GM18499 (cell line): ENCODE results near the gene COL5A2.

Source experiments
- ATAC-seq: cut with Tn5 transposase; IDR thresholded peaks from one replicate; pipeline ENCODE4 v1.9.1; 2021; ENCODE audit warnings: moderate number of reproducible peaks; ENCODE audit not compliant: insufficient read depth, unreplicated experiment

COL5A2 gene

GRCh38 chr2:189013031-189013430, 166.5 kb downstream of the COL5A2 start:
- no peak for ATAC-seq

GRCh38 chr2:189012351-189012750, 167.2 kb downstream of the COL5A2 start:
- no peak for ATAC-seq

DNA sequence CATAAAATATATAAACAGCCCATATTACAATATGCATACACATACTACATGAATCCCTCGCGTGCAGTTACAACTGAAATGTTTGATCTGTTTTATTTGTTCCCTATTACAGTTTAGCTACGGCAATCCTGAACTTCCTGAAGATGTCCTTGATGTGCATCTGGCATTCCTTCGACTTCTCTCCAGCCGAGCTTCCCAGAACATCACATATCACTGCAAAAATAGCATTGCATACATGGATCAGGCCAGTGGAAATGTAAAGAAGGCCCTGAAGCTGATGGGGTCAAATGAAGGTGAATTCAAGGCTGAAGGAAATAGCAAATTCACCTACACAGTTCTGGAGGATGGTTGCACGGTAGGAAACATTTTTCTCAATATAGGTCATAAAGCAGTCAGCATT, 169.0 kb downstream of the COL5A2 start:
- ATAC-seq, result no peak

DNA sequence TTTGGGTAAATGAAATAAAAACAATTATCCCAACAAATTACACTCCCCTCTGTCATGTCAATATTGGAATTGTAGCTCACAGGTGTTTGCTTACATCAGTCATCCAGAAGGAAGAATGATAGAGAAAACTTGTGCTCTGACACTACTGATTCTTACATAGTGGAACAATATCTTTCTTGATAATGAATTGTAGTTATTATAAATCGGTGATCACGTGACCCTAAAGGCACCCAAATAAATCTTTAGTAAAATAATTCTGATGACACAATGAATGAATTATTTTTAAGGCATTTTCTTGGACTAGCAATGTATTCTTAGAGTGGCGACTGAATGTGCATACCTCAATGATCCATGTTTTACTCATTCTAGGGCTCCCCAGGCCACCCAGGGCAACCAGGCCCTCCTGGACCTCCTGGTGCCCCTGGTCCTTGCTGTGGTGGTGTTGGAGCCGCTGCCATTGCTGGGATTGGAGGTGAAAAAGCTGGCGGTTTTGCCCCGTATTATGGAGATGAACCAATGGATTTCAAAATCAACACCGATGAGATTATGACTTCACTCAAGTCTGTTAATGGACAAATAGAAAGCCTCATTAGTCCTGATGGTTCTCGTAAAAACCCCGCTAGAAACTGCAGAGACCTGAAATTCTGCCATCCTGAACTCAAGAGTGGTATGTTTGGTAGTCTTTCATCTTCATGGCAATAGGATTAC, 170.9 kb downstream of the COL5A2 start:
- no peak for ATAC-seq

- ATAC-seq, result no peak
Observed at GRCh38 chr2:189002079-189002478, 177.5 kb downstream of the COL5A2 start.

DNA sequence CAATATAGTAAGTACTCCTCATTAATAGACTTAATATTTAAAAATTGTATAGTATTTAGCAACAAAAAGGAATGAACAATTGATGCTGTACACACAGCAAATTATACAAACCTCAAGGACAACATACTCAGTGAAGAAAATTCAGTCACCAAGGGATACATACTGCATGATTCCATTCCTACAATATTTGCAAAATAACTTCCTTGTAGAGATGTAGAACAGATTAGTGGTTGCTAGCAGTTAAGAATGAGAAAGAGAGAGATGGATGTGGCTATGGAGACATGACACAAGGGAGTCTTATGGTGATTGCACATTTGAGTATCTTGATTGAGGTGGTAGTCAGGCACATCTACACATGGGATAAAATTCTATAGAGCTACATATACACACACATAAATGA, 179.3 kb downstream of the COL5A2 start:
- no peak for ATAC-seq

DNA sequence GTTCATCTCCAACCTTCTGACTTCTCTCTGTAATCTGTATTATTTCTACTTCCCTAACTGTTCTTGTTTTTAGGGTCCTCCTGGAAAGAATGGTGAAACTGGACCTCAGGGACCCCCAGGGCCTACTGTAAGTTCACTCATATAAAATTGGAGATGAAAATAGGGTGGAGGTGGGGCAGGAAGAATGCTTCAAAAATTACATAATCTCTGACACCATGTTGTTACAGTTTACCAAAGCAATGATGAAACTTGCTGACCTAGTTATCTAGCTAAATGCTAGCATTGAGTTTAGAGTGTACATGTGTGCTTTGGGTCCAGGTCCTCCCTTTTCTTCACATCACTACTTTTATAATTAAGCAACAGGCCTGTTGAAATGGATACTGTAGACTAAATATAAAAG, 182.3 kb downstream of the COL5A2 start:
- no peak for ATAC-seq

- ATAC-seq, result no peak
Observed at GRCh38 chr2:188993247-188993646, 186.3 kb downstream of the COL5A2 start.

GRCh38 chr2:188986839-188987238, 192.7 kb downstream of the COL5A2 start:
- no peak for ATAC-seq

- no peak for ATAC-seq
Observed at GRCh38 chr2:188984680-188985079, 194.9 kb downstream of the COL5A2 start.

DNA sequence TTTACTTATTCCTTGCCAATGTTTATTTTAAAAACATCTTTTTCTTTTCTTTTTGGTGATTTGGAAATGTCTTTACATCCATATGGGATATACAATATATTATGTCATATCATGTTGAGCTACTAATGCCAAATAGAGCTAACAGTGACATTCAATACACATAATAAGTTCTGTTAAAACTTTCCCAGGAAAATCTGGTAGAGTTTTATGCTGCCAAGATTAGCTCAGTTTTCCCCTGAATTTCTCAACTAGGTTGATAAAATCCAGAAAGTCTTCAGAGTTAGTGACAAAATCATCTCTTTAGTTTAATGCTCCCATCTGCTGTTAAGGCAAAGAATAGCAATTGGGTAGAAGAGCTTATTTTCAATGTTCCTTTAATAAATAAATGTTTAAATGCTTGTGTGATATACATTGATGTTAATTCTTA, 195.5 kb downstream of the COL5A2 start:
- no peak for ATAC-seq

GRCh38 chr2:188983427-188984064, 196.0 kb downstream of the COL5A2 start:
- no peak for ATAC-seq
